GM19455 (cell line): Measurements from ENCODE around the gene PCED1B.
"Not testable (repeated sequence)": the region's sequence is repeated elsewhere in the genome, so short reads cannot be mapped to it uniquely, and the experiment has no call there.

Source experiments
- ATAC-seq: cut with Tn5 transposase; IDR thresholded peaks from one replicate; pipeline ENCODE4 v1.9.1; 2021; ENCODE audit not compliant: unreplicated experiment

Gene PCED1B

GRCh38 chr12:47270782-47271664 is 191.6 kb downstream of the PCED1B start:
- no peak for ATAC-seq

- no peak for ATAC-seq
These were observed 192.4 kb downstream of the PCED1B start for GRCh38 chr12:47271800-47272239.

DNA sequence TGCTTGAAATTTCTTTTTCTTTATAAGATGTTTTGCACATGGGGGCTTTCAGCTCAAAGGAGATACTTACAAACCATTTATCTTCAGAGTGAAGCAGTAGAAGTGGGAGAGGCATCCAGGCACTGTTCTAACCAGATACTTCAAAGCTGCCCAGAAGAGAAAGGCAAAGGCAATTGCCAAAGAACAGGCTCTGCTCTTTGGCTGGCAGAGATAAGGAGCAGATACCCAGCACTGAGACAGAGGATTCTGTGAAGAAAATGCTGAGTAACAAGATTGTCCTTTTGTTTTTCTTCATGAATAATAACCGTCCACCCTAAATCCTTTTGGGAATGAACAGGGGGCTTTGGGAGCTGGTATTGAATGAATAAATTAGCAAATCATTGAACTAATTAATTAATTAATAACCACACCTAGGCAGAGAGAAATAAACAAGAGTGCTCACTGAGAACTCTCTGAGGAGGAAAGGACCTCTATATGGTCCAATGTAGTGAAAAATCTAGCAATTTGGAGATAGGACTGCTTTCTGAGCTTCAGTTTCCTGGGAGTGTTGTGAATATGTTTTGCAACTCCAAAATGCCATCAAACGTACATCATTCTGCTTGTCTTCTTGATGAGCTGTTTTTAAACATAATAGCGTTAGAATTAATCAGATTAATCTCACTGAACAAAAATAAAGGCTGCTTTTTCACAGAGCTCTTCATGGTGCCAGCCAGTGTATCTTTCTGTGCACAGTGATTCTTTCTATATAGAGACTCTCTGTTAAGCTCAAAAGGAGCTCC is 193.2 kb downstream of the PCED1B start:
- ATAC-seq, result no peak

- ATAC-seq, result no peak
These were observed 193.8 kb downstream of the PCED1B start for GRCh38 chr12:47273191-47273626.

GRCh38 chr12:47274760-47275159 is 195.3 kb downstream of the PCED1B start:
- no peak for ATAC-seq

- ATAC-seq, result no peak
These were observed 196.8 kb downstream of the PCED1B start for GRCh38 chr12:47276253-47276620.

GRCh38 chr12:47276621-47277309 is 197.3 kb downstream of the PCED1B start:
- peak; percentile 94 for ATAC-seq

DNA sequence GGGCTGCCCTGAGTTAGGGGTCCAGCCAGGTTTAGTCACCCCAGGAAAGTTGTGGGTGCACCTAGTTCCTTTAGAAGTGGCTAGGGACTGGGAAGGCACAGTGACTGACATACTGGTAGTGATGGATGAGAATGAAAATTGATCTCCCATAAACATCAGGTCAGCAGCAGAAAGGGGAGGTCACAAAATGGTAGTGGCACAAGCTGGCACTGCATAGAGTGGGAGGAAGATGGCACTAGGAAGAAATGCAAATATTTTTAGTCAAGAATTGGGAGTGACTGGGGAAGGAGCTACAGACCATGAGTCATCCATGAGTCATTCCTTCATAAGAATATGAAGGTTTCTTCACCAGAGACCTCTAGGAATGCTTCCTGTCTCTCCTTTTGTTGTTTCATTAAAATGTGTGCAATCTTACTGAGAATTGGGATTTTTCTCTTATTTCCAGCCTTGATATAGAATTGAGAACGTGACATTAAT is 198.6 kb downstream of the PCED1B start:
- ATAC-seq, result no peak

DNA sequence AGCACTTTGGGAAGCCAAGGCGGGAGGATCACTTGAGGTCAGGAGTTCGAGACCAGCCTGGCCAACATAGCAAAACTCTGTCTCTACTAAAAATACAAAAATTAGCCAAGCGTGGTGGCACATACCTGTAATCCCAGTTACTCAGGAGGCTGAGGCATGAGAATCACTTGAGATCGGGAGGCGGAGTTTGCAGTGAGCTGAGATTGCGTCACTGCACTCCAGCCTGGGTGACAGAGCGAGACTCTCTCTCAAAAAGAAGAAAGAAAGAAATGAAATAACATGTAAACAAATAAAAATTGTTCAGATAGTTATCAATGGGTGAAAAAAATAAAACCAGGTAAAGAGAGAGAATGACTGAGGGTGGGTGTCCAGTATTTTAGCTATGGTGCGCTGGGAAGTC is 200.3 kb downstream of the PCED1B start:
- ATAC-seq, result not testable (repeated sequence)

DNA sequence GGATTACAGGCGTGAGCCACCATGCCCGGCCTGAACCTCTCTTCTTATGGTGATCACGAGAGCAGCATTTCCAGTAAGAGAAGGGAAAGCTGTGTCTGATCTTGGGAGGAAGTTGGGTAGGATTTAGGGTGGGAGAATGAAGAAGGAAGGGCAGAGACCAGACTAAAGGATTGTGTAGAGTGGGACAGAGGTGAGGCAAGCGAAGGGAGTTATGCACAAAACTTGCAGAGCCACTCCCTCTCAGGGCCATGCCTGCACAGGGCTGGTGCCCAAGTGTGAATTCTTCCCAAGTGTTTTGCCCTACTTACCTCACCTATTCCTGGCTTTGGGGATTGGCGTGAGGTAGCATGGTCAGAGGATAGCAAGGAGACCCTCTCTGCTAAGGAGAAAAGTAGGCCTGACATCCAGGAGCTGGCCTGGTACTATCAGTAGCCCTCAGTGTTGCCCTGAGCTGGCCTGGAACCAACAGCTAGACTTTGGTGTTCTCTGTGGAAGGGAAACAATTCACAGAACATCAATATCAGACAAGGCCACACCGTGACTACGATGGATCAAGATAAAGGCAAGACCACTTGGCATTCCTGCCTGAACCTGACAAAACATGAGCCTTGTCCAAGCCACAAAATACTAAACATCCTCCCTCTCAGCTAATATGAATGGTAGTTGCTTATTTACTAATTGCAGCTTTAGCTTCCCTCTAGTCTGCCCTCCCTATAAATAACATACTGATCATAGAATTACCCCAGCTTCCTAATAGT is 201.3 kb downstream of the PCED1B start:
- ATAC-seq, result no peak

- ATAC-seq, result no peak
These were observed 202.3 kb downstream of the PCED1B start for GRCh38 chr12:47281667-47282171.

- ATAC-seq, result no peak
These were observed 202.8 kb downstream of the PCED1B start for GRCh38 chr12:47282206-47282605.
